ENCODE results near the gene P2RX6. TPM values are rescaled to one million over a fixed set of nuclear protein-coding genes. Genes with fewer than 3 reads are reported as not detected.

P2RX6 gene
- total and polyA plus RNA-seq, 9 of the 15 experiments (the other 6 are each of a cell fraction or from before 2014, with no cell fraction given) = 0.01 to 3.9 (median 1.5) TPM; not detected in 1

DNA sequence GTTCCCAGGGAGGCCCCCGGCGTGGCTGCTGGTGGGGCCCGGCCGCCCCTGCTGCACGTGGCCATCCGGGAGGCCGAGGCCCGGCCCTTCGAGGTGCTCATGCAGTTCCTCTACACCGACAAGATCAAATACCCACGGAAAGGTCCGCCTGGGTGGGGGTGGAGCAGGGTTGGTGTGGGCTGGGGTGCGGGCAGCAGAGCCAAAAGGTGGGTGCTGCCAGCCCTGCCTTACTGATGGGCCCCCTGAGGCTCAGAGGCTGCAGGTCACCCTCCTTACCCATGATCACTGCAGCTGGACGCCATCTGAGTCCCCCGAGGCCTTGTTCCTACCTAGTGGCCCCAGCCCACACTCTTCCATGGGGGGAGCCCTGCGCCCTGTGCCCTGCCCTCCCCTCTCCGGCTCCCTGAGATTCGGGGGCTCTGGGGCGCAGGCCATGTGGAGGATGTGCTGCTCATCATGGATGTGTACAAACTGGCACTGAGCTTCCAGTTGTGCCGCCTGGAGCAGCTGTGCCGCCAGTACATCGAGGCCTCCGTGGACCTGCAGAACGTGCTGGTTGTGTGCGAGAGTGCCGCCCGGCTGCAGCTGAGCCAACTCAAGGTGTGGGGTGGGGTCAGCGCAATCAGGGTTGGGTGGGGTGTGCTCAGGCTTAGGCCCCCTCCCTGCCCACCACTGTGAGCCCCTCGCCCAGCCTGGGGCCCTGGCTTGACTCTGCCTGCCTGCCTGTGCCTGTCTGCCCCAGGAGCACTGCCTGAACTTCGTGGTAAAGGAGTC is 20.6 kb upstream of the P2RX6 start:
- Histone ChIP-seq H3K9me3 (replicated peaks; ENCODE audit: control insufficient read depth, insufficient read depth, low read depth, low read length) (no peaks in the 10 kb centered on the region), H3K9ac (ENCODE audit: insufficient read depth in 1 of 2, low read depth in 2 of 2, low read length in 2 of 2) (peak overlapping the region in 1 of 2 experiments; percentile 18; a peak in 1 of 4 replicates), H3K4me1 (replicated peaks in 1 of 2; ENCODE audit: control insufficient read depth in 2 of 2, insufficient read depth in 2 of 2, low read length in 2 of 2) (peaks cover 0 to 79% of the 10 kb centered on the region in 2 experiments; a peak in 2 of 5 replicates), H3K27ac (ENCODE audit: extremely low read depth, low read depth, low read length) (no peak overlapping the region), H2AFZ (ENCODE audit: low read depth, low read length) (no peak overlapping the region), H3K79me2 (ENCODE audit: control insufficient read depth, insufficient read depth, low read length) (peaks cover 4% of the 10 kb centered on the region), H3K4me2 (ENCODE audit: insufficient read depth, low read length) (no peak overlapping the region), H3K27me3 (ENCODE audit: control insufficient read depth in 2 of 2, insufficient read depth in 2 of 2, low read length in 2 of 2) (no peaks in the 10 kb centered on the region), H3K36me3 (ENCODE audit: control insufficient read depth, insufficient read depth, low read length) (peaks cover 96% of the 10 kb centered on the region), H3K9me1 (ENCODE audit: control insufficient read depth, insufficient read depth, low read length) (peaks cover 7% of the 10 kb centered on the region), H3K4me3 (no peak overlapping the region), H4K20me1 (replicated peaks; ENCODE audit: control insufficient read depth, insufficient read depth, low read length) (peaks cover 34% of the 10 kb centered on the region; the same call in 1 of the 2 replicates)
- 89% methylated on average over 30 of the region's 30 CpGs for WGBS (ENCODE audit: insufficient coverage, low coverage, missing lambda C conversion rate)
- ATAC-seq = no peak
- ChIA-PET POLR2A (interaction anchor here (0.6 to 17.9 kb wide), 7 partner anchors 9 to 111 kb away, joined by 4 to 451 read pairs (median 5); partner anchors contain the start of genes AIFM3, LZTR1, P2RX6 and THAP7), CTCF (ENCODE audit: low intra/inter-chr PET ratio) (interaction anchor here (0.5 kb wide), 1 partner anchor 867 kb away, joined by 3 read pairs; no protein-coding TSS in a partner anchor)
- in situ Hi-C loops (cut with MboI) (no loop called here), intact Hi-C loops (cut with micrococcal nuclease) (no loop called here)
- FAIRE-seq = no peak
- DNase-seq (ENCODE audit: extremely low read depth in 1 of 4, low spot score in 3 of 4) = no peak
- no TSS peak for BruUV-seq (replicated peaks)
- no peak for TF ChIP-seq MYBL2 (IDR thresholded peaks at IDR 0.05; ENCODE audit: low read depth)
- no peak for TF ChIP-seq MYBL2 (CRISPR knock-in tag; IDR thresholded peaks at IDR 0.05; ENCODE audit: borderline replicate concordance)
- no peak for TF ChIP-seq RBFOX2 (IDR thresholded peaks at IDR 0.05; ENCODE audit: low read depth, low read length)
- TF ChIP-seq PPARD (CRISPR knock-in tag; IDR thresholded peaks at IDR 0.05) = no peak
- TF ChIP-seq NELFE (IDR thresholded peaks at IDR 0.05; ENCODE audit: insufficient read depth, insufficient read length) = no peak
- TF ChIP-seq, protein P1, sequence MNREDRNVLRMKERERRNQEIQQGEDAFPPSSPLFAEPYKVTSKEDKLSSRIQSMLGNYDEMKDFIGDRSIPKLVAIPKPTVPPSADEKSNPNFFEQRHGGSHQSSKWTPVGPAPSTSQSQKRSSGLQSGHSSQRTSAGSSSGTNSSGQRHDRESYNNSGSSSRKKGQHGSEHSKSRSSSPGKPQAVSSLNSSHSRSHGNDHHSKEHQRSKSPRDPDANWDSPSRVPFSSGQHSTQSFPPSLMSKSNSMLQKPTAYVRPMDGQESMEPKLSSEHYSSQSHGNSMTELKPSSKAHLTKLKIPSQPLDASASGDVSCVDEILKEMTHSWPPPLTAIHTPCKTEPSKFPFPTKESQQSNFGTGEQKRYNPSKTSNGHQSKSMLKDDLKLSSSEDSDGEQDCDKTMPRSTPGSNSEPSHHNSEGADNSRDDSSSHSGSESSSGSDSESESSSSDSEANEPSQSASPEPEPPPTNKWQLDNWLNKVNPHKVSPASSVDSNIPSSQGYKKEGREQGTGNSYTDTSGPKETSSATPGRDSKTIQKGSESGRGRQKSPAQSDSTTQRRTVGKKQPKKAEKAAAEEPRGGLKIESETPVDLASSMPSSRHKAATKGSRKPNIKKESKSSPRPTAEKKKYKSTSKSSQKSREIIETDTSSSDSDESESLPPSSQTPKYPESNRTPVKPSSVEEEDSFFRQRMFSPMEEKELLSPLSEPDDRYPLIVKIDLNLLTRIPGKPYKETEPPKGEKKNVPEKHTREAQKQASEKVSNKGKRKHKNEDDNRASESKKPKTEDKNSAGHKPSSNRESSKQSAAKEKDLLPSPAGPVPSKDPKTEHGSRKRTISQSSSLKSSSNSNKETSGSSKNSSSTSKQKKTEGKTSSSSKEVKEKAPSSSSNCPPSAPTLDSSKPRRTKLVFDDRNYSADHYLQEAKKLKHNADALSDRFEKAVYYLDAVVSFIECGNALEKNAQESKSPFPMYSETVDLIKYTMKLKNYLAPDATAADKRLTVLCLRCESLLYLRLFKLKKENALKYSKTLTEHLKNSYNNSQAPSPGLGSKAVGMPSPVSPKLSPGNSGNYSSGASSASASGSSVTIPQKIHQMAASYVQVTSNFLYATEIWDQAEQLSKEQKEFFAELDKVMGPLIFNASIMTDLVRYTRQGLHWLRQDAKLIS (CRISPR knock-in tag; IDR thresholded peaks at IDR 0.05) = no peak
- TF ChIP-seq, protein P2, sequence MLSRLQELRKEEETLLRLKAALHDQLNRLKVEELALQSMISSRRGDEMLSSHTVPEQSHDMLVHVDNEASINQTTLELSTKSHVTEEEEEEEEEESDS (CRISPR knock-in tag; IDR thresholded peaks at IDR 0.05) = no peak
- TF ChIP-seq, protein P3, sequence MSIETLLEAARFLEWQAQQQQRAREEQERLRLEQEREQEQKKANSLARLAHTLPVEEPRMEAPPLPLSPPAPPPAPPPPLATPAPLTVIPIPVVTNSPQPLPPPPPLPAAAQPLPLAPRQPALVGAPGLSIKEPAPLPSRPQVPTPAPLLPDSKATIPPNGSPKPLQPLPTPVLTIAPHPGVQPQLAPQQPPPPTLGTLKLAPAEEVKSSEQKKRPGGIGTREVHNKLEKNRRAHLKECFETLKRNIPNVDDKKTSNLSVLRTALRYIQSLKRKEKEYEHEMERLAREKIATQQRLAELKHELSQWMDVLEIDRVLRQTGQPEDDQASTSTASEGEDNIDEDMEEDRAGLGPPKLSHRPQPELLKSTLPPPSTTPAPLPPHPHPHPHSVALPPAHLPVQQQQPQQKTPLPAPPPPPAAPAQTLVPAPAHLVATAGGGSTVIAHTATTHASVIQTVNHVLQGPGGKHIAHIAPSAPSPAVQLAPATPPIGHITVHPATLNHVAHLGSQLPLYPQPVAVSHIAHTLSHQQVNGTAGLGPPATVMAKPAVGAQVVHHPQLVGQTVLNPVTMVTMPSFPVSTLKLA (conservative IDR thresholded peaks at IDR 0.05) = no peak
- peak; percentile 18; the same call in 1 of the 2 replicates for TF ChIP-seq POLR2AphosphoS2 (IDR thresholded peaks at IDR 0.05; ENCODE audit: low read length)
- no peak for TF ChIP-seq JUNB (CRISPR knock-in tag; conservative IDR thresholded peaks at IDR 0.05)
- TF ChIP-seq SMC3 (conservative IDR thresholded peaks at IDR 0.05; ENCODE audit: insufficient read depth, low read depth, low read length) = 0 out of 2 replicates have a peak, but pooled peaks have one; percentile 1
- TF ChIP-seq, protein P4, sequence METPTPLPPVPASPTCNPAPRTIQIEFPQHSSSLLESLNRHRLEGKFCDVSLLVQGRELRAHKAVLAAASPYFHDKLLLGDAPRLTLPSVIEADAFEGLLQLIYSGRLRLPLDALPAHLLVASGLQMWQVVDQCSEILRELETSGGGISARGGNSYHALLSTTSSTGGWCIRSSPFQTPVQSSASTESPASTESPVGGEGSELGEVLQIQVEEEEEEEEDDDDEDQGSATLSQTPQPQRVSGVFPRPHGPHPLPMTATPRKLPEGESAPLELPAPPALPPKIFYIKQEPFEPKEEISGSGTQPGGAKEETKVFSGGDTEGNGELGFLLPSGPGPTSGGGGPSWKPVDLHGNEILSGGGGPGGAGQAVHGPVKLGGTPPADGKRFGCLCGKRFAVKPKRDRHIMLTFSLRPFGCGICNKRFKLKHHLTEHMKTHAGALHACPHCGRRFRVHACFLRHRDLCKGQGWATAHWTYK (CRISPR knock-in tag; IDR thresholded peaks at IDR 0.05) = no peak
- no peak for TF ChIP-seq ZNF143 (CRISPR knock-in tag; IDR thresholded peaks at IDR 0.05)

Measured in K562 (cell line).